HepG2 (cell line): ENCODE measurements around the gene UNC13D. TPM values are rescaled to one million over a fixed set of nuclear protein-coding genes. Genes with fewer than 3 reads are reported as not detected.

Experiments used
- ATAC-seq: fragments of 200-7000 bp; cut with Tn5 transposase; 3 replicates; pipeline ENCODE4 v1.9.1; 2020; ENCODE audit warnings: mild to moderate bottlenecking, moderate library complexity
- BruUV-seq: library from RNA; stranded (reverse); fragments of 400-500 nt; replicated peaks from 2 replicates; lab custom pipeline; 2021; lab: Mats Ljungman, UMichigan
- CTCF ChIA-PET: fragments of 300-600 bp; formaldehyde crosslinking; extraction: SDS; loops from one replicate; lab custom pipeline; 2021; ENCODE audit warnings: low total read pairs, inconsistent platforms, low intra/inter-chr PET ratio; lab: Yijun Ruan, JAX
- POLR2A ChIA-PET: fragments of 350-600 bp; sonication (Branson Sonifier 250); formaldehyde crosslinking; loops from one replicate; lab custom pipeline; 2020; ENCODE audit warnings: antibody characterized with exemption, inconsistent platforms; lab: Yijun Ruan, JAX
- DNase-seq: peaks from one replicate; pipeline ENCODE4 v3.0.0-alpha.2; 2015; ENCODE audit warnings: low spot score
- FAIRE-seq: peaks from 3 replicates; lab custom pipeline; 2011; peaks lifted over from hg19 to GRCh38; lab: Jason Lieb, UNC
- H2AFZ ChIP-seq: one replicate; pipeline ENCODE4 v1.6.1; 2011; ENCODE audit warnings: low read length, inconsistent platforms
- H3K27ac ChIP-seq: fragments of 300-600 bp; 3 replicates; pipeline ENCODE4 v1.8.0; 2011; ENCODE audit warnings: mixed run types, mild to moderate bottlenecking, mixed read lengths, low read length, inconsistent platforms; ENCODE audit not compliant: insufficient read depth; ENCODE audit errors: extremely low read length
- H3K27me3 ChIP-seq, 2 experiments: fragments of 200-600 bp in 1 of 2; 2 replicates in 1 of 2; 3 replicates in 1 of 2; pipeline versions ENCODE4 v1.6.0 to v1.8.0; 2011; ENCODE audit warnings: low read length in 2 of 2, mild to moderate bottlenecking in 2 of 2, moderate library complexity in 2 of 2, inconsistent platforms in 1 of 2; ENCODE audit not compliant: insufficient read depth in 2 of 2, control insufficient read depth in 1 of 2
- H3K36me3 ChIP-seq, 2 experiments: fragments of 200-600 bp in 1 of 2; replicated peaks in 1 of 2; 2 replicates in 1 of 2; 3 replicates in 1 of 2; pipeline versions ENCODE4 v1.5.1 to v1.8.0; 2011; ENCODE audit warnings: low read length in 2 of 2, inconsistent platforms in 1 of 2; ENCODE audit not compliant: insufficient read depth in 2 of 2, control insufficient read depth in 1 of 2
- H3K4me1 ChIP-seq: 2 replicates; pipeline ENCODE4 v1.5.1; 2012; ENCODE audit warnings: low read length, inconsistent platforms; ENCODE audit not compliant: insufficient read depth
- H3K4me2 ChIP-seq: 2 replicates; pipeline ENCODE4 v1.6.0; 2011; ENCODE audit warnings: low read depth, low read length, inconsistent platforms
- H3K4me3 ChIP-seq, 3 experiments: fragments of 200-600 bp in 1 of 3; sonication (generic), shearing (Covaris generic) in 1 of 3; replicated peaks in 1 of 3; 2 replicates each; pipeline ENCODE4 v1.5.1; 2011 to 2016; ENCODE audit warnings: low read length in 3 of 3, inconsistent platforms in 2 of 3, low read depth in 2 of 3, mild to moderate bottlenecking in 2 of 3, control low read depth in 1 of 3, mixed read lengths in 1 of 3; ENCODE audit not compliant: insufficient read depth in 1 of 3
- H3K79me2 ChIP-seq: one replicate; pipeline ENCODE4 v1.6.1; 2011; ENCODE audit warnings: low read length, inconsistent platforms; ENCODE audit not compliant: insufficient read depth
- H3K9ac ChIP-seq: 2 replicates; pipeline ENCODE4 v1.6.0; 2011; ENCODE audit warnings: mild to moderate bottlenecking, low read depth, low read length, inconsistent platforms; ENCODE audit not compliant: insufficient read depth
- H3K9me3 ChIP-seq: 2 replicates; pipeline ENCODE4 v1.5.1; 2012; ENCODE audit warnings: mild to moderate bottlenecking, low read length
- H4K20me1 ChIP-seq: 2 replicates; pipeline ENCODE4 v1.6.0; 2011; ENCODE audit warnings: inconsistent platforms, mild to moderate bottlenecking, low read length, moderate library complexity; ENCODE audit not compliant: insufficient read depth
- ATF4 ChIP-seq, 2 experiments: fragments of 450-650 bp in 1 of 2; sonication (generic) in 1 of 2; formaldehyde crosslinking; IDR thresholded peaks; 2 replicates each; pipeline versions ENCODE4 v1.5.0 to v1.8.0; 2020 to 2022; ENCODE audit warnings: mild to moderate bottlenecking in 1 of 2, missing genetic modification reagents in 1 of 2
- EHMT2 ChIP-seq: fragments of 200-600 bp; sonication (generic); IDR thresholded peaks from 2 replicates; pipeline ENCODE4 v1.7.0; 2017; ENCODE audit warnings: antibody characterized with exemption, low read depth, low read length, borderline replicate concordance
- HOXD1 ChIP-seq: sonication (generic); formaldehyde crosslinking; IDR thresholded peaks from 2 replicates; pipeline ENCODE4 v1.5.0; 2020; ENCODE audit warnings: missing genetic modification reagents
- MED13 ChIP-seq: sonication (generic); formaldehyde crosslinking; IDR thresholded peaks from 2 replicates; pipeline ENCODE4 v1.5.0; 2020; ENCODE audit warnings: missing genetic modification reagents
- NCOA1 ChIP-seq: sonication (generic); formaldehyde crosslinking; IDR thresholded peaks from 2 replicates; pipeline ENCODE4 v1.9.0; 2021; ENCODE audit warnings: missing genetic modification reagents
- RAD51 ChIP-seq: fragments of 450-650 bp; IDR thresholded peaks from 2 replicates; pipeline ENCODE4 v1.6.1; 2016; ENCODE audit warnings: borderline replicate concordance
- ZNF20 ChIP-seq: sonication (generic); formaldehyde crosslinking; IDR thresholded peaks from 2 replicates; pipeline ENCODE4 v1.4.0; 2020; ENCODE audit warnings: mild to moderate bottlenecking, moderate library complexity, missing genetic modification reagents
- ZNF619 ChIP-seq: sonication (generic); formaldehyde crosslinking; IDR thresholded peaks from 2 replicates; pipeline ENCODE4 v1.4.0; 2020; ENCODE audit warnings: mild to moderate bottlenecking, missing genetic modification reagents
- WGBS: methylation state at CpG from one replicate; pipeline ENCODE4 v1.1.6; 2017; ENCODE audit warnings: low lambda C conversion rate; 5-methylcytosine and 5-hydroxymethylcytosine counted together
- in situ Hi-C: cut with HindIII; loops from 2 replicates; pipeline ENCODE4 v1.10.0; 2017; ENCODE audit warnings: low pct_unique_long_range_greater_than_20kb; ENCODE audit not compliant: extremely low pct_ligation_motif_present
- intact Hi-C: fragments of 100-400 bp; cut with micrococcal nuclease; formaldehyde crosslinking; loops from one replicate; pipeline ENCODE4 v1.10.0; 2022; ENCODE audit not compliant: unreplicated experiment
- polyA plus RNA-seq, 8 experiments: library from polyadenylated mRNA; depleted of rRNA in 3 of 8; stranded (reverse) in 7 of 8; unstranded in 1 of 8; fragments of >200 nt; fragmentation: Illumina TruSeq in 4 of 8; extraction: Trizol in 4 of 8; gene quantifications; 2 replicates each; pipeline versions ENCODE4 v1.2.1 to v1.2.3, GENCODE V29; 2011 to 2016; ENCODE audit warnings: low read depth in 4 of 8, missing spikeins in 1 of 8, mixed read lengths in 1 of 8; ENCODE audit not compliant: insufficient read depth in 1 of 8
- total RNA-seq, 5 experiments: library from RNA; depleted of rRNA; stranded (reverse); fragments of >200 nt; fragmentation: Illumina TruSeq; extraction: Trizol; gene quantifications; 2 replicates each; pipeline ENCODE4 v1.2.3, GENCODE V29; 2016; ENCODE audit warnings: low read depth in 1 of 5
- TF ChIP-seq, protein P1 (sequence below): sonication (generic); formaldehyde crosslinking; IDR thresholded peaks from 2 replicates; pipeline ENCODE4 v1.4.0; 2020; ENCODE audit warnings: missing genetic modification reagents, borderline replicate concordance
- TF ChIP-seq, protein P2 (sequence below): sonication (generic); formaldehyde crosslinking; IDR thresholded peaks from 2 replicates; pipeline ENCODE4 v1.4.0; 2020; ENCODE audit warnings: mild to moderate bottlenecking, missing genetic modification reagents
- TF ChIP-seq, protein P3 (sequence below): sonication (generic); formaldehyde crosslinking; IDR thresholded peaks from 2 replicates; pipeline ENCODE4 v1.4.0; 2020; ENCODE audit warnings: missing genetic modification reagents

UNC13D gene
- total and polyA plus RNA-seq, 2 of the 13 experiments (the other 11 are each of a cell fraction or from before 2014, with no cell fraction given): 29.7 to 42.7 TPM

- BruUV-seq: no TSS peak
- intact Hi-C loops (loop anchor here (2.0 to 5.0 kb wide), 2 partner anchors 48 to 65 kb away; partner anchors contain the start of gene UNC13D), in situ Hi-C loops (no loop called here)
- Histone ChIP-seq H3K9ac (peak overlapping the region; percentile 98), H3K36me3 (peaks cover 8 to 9% of the 10 kb centered on the region in 2 experiments; a peak in 4 of 5 replicates), H3K27me3 (no peaks in the 10 kb centered on the region; a peak in 1 of 5 replicates), H3K79me2 (peaks cover 23% of the 10 kb centered on the region), H3K4me2 (peak overlapping the region; percentile 88), H4K20me1 (peaks cover 32% of the 10 kb centered on the region), H3K4me1 (peaks cover 58% of the 10 kb centered on the region), H2AFZ (no peak overlapping the region), H3K27ac (peak overlapping the region; percentile 91), H3K9me3 (no peaks in the 10 kb centered on the region), H3K4me3 (peak overlapping the region; percentile 73 to 92 (median 86))
- peak; percentile 100 for DNase-seq
- CTCF ChIA-PET: no interaction called here
- peak; percentile 98 for FAIRE-seq
- WGBS: under 1% methylated on average over 16 of the region's 84 CpGs
- ATAC-seq: peak; percentile 81
- POLR2A ChIA-PET: interaction anchor here (0.6 to 13.1 kb wide), 109 partner anchors 9 to 1029 kb away, joined by 3 to 390 read pairs (median 5); partner anchors contain the start of genes ACOX1, CDK3, EVPL and EXOC7
- peak; percentile 74; the same call in 1 of the 2 replicates for TF ChIP-seq MED13 (CRISPR knock-in tag)
- no peak for TF ChIP-seq EHMT2
- peak; percentile 52; the same call in 1 of the 2 replicates for TF ChIP-seq NCOA1 (CRISPR knock-in tag)
- 0 out of 4 replicates have a peak, but pooled peaks of 1 of the 2 experiments have one; percentile 56 for TF ChIP-seq ATF4 (CRISPR knock-in tag; IDR thresholded peaks at IDR 0.05)
- peak; percentile 84; the same call in 1 of the 2 replicates for TF ChIP-seq ZNF619 (CRISPR knock-in tag)
- no peak for TF ChIP-seq HOXD1 (CRISPR knock-in tag)
- TF ChIP-seq ZNF20 (CRISPR knock-in tag): no peak
- TF ChIP-seq, protein P1, sequence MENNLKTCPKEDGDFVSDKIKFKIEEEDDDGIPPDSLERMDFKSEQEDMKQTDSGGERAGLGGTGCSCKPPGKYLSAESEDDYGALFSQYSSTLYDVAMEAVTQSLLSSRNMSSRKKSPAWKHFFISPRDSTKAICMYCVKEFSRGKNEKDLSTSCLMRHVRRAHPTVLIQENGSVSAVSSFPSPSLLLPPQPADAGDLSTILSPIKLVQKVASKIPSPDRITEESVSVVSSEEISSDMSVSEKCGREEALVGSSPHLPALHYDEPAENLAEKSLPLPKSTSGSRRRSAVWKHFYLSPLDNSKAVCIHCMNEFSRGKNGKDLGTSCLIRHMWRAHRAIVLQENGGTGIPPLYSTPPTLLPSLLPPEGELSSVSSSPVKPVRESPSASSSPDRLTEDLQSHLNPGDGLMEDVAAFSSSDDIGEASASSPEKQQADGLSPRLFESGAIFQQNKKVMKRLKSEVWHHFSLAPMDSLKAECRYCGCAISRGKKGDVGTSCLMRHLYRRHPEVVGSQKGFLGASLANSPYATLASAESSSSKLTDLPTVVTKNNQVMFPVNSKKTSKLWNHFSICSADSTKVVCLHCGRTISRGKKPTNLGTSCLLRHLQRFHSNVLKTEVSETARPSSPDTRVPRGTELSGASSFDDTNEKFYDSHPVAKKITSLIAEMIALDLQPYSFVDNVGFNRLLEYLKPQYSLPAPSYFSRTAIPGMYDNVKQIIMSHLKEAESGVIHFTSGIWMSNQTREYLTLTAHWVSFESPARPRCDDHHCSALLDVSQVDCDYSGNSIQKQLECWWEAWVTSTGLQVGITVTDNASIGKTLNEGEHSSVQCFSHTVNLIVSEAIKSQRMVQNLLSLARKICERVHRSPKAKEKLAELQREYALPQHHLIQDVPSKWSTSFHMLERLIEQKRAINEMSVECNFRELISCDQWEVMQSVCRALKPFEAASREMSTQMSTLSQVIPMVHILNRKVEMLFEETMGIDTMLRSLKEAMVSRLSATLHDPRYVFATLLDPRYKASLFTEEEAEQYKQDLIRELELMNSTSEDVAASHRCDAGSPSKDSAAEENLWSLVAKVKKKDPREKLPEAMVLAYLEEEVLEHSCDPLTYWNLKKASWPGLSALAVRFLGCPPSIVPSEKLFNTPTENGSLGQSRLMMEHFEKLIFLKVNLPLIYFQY (CRISPR knock-in tag): peak; percentile 73
- no peak for TF ChIP-seq RAD51
- TF ChIP-seq, protein P2, sequence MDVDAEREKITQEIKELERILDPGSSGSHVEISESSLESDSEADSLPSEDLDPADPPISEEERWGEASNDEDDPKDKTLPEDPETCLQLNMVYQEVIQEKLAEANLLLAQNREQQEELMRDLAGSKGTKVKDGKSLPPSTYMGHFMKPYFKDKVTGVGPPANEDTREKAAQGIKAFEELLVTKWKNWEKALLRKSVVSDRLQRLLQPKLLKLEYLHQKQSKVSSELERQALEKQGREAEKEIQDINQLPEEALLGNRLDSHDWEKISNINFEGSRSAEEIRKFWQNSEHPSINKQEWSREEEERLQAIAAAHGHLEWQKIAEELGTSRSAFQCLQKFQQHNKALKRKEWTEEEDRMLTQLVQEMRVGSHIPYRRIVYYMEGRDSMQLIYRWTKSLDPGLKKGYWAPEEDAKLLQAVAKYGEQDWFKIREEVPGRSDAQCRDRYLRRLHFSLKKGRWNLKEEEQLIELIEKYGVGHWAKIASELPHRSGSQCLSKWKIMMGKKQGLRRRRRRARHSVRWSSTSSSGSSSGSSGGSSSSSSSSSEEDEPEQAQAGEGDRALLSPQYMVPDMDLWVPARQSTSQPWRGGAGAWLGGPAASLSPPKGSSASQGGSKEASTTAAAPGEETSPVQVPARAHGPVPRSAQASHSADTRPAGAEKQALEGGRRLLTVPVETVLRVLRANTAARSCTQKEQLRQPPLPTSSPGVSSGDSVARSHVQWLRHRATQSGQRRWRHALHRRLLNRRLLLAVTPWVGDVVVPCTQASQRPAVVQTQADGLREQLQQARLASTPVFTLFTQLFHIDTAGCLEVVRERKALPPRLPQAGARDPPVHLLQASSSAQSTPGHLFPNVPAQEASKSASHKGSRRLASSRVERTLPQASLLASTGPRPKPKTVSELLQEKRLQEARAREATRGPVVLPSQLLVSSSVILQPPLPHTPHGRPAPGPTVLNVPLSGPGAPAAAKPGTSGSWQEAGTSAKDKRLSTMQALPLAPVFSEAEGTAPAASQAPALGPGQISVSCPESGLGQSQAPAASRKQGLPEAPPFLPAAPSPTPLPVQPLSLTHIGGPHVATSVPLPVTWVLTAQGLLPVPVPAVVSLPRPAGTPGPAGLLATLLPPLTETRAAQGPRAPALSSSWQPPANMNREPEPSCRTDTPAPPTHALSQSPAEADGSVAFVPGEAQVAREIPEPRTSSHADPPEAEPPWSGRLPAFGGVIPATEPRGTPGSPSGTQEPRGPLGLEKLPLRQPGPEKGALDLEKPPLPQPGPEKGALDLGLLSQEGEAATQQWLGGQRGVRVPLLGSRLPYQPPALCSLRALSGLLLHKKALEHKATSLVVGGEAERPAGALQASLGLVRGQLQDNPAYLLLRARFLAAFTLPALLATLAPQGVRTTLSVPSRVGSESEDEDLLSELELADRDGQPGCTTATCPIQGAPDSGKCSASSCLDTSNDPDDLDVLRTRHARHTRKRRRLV (CRISPR knock-in tag): peak; percentile 78
- TF ChIP-seq, protein P3, sequence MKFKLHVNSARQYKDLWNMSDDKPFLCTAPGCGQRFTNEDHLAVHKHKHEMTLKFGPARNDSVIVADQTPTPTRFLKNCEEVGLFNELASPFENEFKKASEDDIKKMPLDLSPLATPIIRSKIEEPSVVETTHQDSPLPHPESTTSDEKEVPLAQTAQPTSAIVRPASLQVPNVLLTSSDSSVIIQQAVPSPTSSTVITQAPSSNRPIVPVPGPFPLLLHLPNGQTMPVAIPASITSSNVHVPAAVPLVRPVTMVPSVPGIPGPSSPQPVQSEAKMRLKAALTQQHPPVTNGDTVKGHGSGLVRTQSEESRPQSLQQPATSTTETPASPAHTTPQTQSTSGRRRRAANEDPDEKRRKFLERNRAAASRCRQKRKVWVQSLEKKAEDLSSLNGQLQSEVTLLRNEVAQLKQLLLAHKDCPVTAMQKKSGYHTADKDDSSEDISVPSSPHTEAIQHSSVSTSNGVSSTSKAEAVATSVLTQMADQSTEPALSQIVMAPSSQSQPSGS (CRISPR knock-in tag): peak; percentile 85; the same call in 1 of the 2 replicates
Observed at GRCh38 chr17:75779250-75779986, 64.8 kb downstream of the UNC13D start.
